Hepatocyte (in vitro differentiated cells): ENCODE data around the gene GNAL. TPM values are rescaled to one million over a fixed set of nuclear protein-coding genes. Genes with fewer than 3 reads are reported as not detected.

Experiments
- DNase-seq: peaks from one replicate; pipeline ENCODE4 v3.0.0-alpha.2; 2016; ENCODE audit warnings: low spot score
- H2AFZ ChIP-seq: fragments of 200-600 bp; sonication (generic); 2 replicates; pipeline ENCODE4 v1.6.0; 2016; ENCODE audit warnings: antibody characterized with exemption, mild to moderate bottlenecking
- H3K27ac ChIP-seq: fragments of 200-600 bp; sonication (generic); 2 replicates; pipeline ENCODE4 v1.5.1; 2016; ENCODE audit warnings: mild to moderate bottlenecking
- H3K27me3 ChIP-seq: fragments of 200-600 bp; sonication (generic); 2 replicates; pipeline ENCODE4 v1.6.1; 2016
- H3K36me3 ChIP-seq: fragments of 200-600 bp; sonication (generic); replicated peaks from 2 replicates; pipeline ENCODE4 v1.5.1; 2016; ENCODE audit warnings: low read depth; ENCODE audit not compliant: insufficient read depth
- H3K4me1 ChIP-seq: fragments of 200-600 bp; sonication (generic); 2 replicates; pipeline ENCODE4 v1.5.1; 2016; ENCODE audit warnings: mild to moderate bottlenecking, moderate library complexity; ENCODE audit not compliant: insufficient read depth
- H3K4me2 ChIP-seq: fragments of 200-600 bp; sonication (generic); 2 replicates; pipeline ENCODE4 v1.6.0; 2016
- H3K4me3 ChIP-seq: fragments of 200-600 bp; sonication (generic); 2 replicates; pipeline ENCODE4 v1.5.1; 2016; ENCODE audit warnings: mild to moderate bottlenecking
- H3K79me2 ChIP-seq: fragments of 200-600 bp; sonication (generic); 2 replicates; pipeline ENCODE4 v1.6.0; 2017; ENCODE audit warnings: mild to moderate bottlenecking
- H3K9me2 ChIP-seq: fragments of 200-600 bp; sonication (generic); replicated peaks from 2 replicates; pipeline ENCODE4 v1.6.0; 2017; ENCODE audit warnings: mild to moderate bottlenecking; ENCODE audit not compliant: insufficient read depth
- H3K9me3 ChIP-seq: fragments of 200-600 bp; sonication (generic); 2 replicates; pipeline ENCODE4 v1.5.1; 2016; ENCODE audit warnings: low read depth, mild to moderate bottlenecking
- H4K20me1 ChIP-seq: fragments of 200-600 bp; sonication (generic); 2 replicates; pipeline ENCODE4 v1.6.0; 2016; ENCODE audit warnings: mild to moderate bottlenecking; ENCODE audit not compliant: insufficient read depth, poor library complexity, severe bottlenecking
- CTCF ChIP-seq: fragments of 200-600 bp; sonication (generic); IDR thresholded peaks from 2 replicates; pipeline ENCODE4 v1.5.1; 2016; ENCODE audit warnings: antibody characterized with exemption, mild to moderate bottlenecking; ENCODE audit not compliant: poor library complexity
- EZH2 ChIP-seq: fragments of 200-600 bp; sonication (generic); IDR thresholded peaks from 2 replicates; pipeline ENCODE4 v1.6.1; 2016; ENCODE audit warnings: antibody characterized with exemption, mild to moderate bottlenecking, borderline replicate concordance
- EZH2phosphoT487 ChIP-seq: fragments of 200-600 bp; sonication (generic); IDR thresholded peaks from one replicate; pipeline ENCODE4 v1.6.1; 2018; ENCODE audit warnings: antibody characterized with exemption, mild to moderate bottlenecking, low read depth, moderate library complexity; ENCODE audit not compliant: unreplicated experiment, severe bottlenecking
- WGBS: methylation state at CpG from one replicate; pipeline ENCODE4 v1.1.6; 2016; ENCODE audit warnings: low lambda C conversion rate; ENCODE audit errors: missing lambda C conversion rate; 5-methylcytosine and 5-hydroxymethylcytosine counted together
- polyA plus RNA-seq: library from polyadenylated mRNA; unstranded; fragments of >200 nt; fragmentation: Nextera tagmentation; extraction: Ambion mirVana; gene quantifications from 2 replicates; pipeline ENCODE4 v1.2.1, GENCODE V29; 2016
- total RNA-seq: library from RNA; depleted of rRNA; stranded (reverse); fragments of >200 nt; gene quantifications from 2 replicates; pipeline ENCODE4 v1.2.3, GENCODE V29; 2014

The GNAL gene
- total and polyA plus RNA-seq, 2 experiments from 2014 or later, result 4.4 to 5.2 TPM

- Histone ChIP-seq H2AFZ (no peak overlapping the region), H3K9me3 (no peaks in the 10 kb centered on the region), H3K4me1 (no peaks in the 10 kb centered on the region), H3K4me3 (no peak overlapping the region), H3K79me2 (no peaks in the 10 kb centered on the region), H3K4me2 (no peak overlapping the region), H3K9me2 (no peaks in the 10 kb centered on the region), H3K27me3 (peaks cover 14% of the 10 kb centered on the region), H3K27ac (no peak overlapping the region), H4K20me1 (no peaks in the 10 kb centered on the region), H3K36me3 (no peaks in the 10 kb centered on the region)
- 91% methylated on average over 4 of the region's 4 CpGs for WGBS
- no peak for DNase-seq
- TF ChIP-seq CTCF (no peak), EZH2phosphoT487 (no peak), EZH2 (no peak)
These were observed 24.8 kb upstream of the GNAL start for GRCh38 chr18:11664286-11664685.

- Histone ChIP-seq H3K4me3 (no peak overlapping the region), H3K9me2 (no peaks in the 10 kb centered on the region), H3K27ac (no peak overlapping the region), H3K4me1 (no peaks in the 10 kb centered on the region), H3K27me3 (peaks cover 14% of the 10 kb centered on the region), H2AFZ (no peak overlapping the region), H4K20me1 (no peaks in the 10 kb centered on the region), H3K36me3 (no peaks in the 10 kb centered on the region), H3K9me3 (no peaks in the 10 kb centered on the region), H3K4me2 (no peak overlapping the region), H3K79me2 (no peaks in the 10 kb centered on the region)
- TF ChIP-seq CTCF (no peak), EZH2phosphoT487 (no peak), EZH2 (no peak)
- 83% methylated on average over 4 of the region's 4 CpGs for WGBS
- DNase-seq, result no peak
These were observed 23.9 kb upstream of the GNAL start for GRCh38 chr18:11665146-11665545.

- Histone ChIP-seq H3K9me3 (no peaks in the 10 kb centered on the region), H3K27ac (no peak overlapping the region), H3K79me2 (no peaks in the 10 kb centered on the region), H3K9me2 (no peaks in the 10 kb centered on the region), H3K4me1 (no peaks in the 10 kb centered on the region), H4K20me1 (no peaks in the 10 kb centered on the region), H3K36me3 (no peaks in the 10 kb centered on the region), H3K4me3 (no peak overlapping the region), H2AFZ (no peak overlapping the region), H3K4me2 (no peak overlapping the region), H3K27me3 (peaks cover 14% of the 10 kb centered on the region)
- 89% methylated on average over 4 of the region's 4 CpGs for WGBS
- no peak for DNase-seq
- TF ChIP-seq EZH2phosphoT487 (no peak), EZH2 (no peak), CTCF (no peak)
These were observed 23.5 kb upstream of the GNAL start for GRCh38 chr18:11665587-11665986.

GRCh38 chr18:11666176-11666575 lies 22.9 kb upstream of the GNAL start:
- Histone ChIP-seq H3K9me3 (no peaks in the 10 kb centered on the region), H4K20me1 (no peaks in the 10 kb centered on the region), H3K4me1 (no peaks in the 10 kb centered on the region), H3K4me2 (no peak overlapping the region), H3K79me2 (no peaks in the 10 kb centered on the region), H2AFZ (no peak overlapping the region), H3K27me3 (peaks cover 14% of the 10 kb centered on the region), H3K36me3 (no peaks in the 10 kb centered on the region), H3K4me3 (no peak overlapping the region), H3K9me2 (no peaks in the 10 kb centered on the region), H3K27ac (no peak overlapping the region)
- no peak for DNase-seq
- WGBS, result 46% methylated on average over 4 of the region's 4 CpGs
- TF ChIP-seq EZH2phosphoT487 (no peak), EZH2 (no peak), CTCF (no peak)
